Hematopoietic multipotent progenitor cell (in vitro differentiated cells): ENCODE results near the gene FAM43B. TPM values are rescaled to one million over a fixed set of nuclear protein-coding genes. Genes with fewer than 3 reads are reported as not detected.
"Not testable (repeated sequence)": the region's sequence is repeated elsewhere in the genome, so short reads cannot be mapped to it uniquely, and the experiment has no call there.

Experiments
- DNase-seq, 3 donors: peaks; one replicate each; pipeline ENCODE4 v3.0.0-alpha.2; 2011 to 2015; ENCODE audit warnings: low read depth in 2 of 3, low spot score in 2 of 3
- total RNA-seq: library from RNA; depleted of rRNA; stranded (reverse); fragments of >200 nt; gene quantifications from one replicate; pipeline ENCODE4 v1.2.3, GENCODE V29; 2012

The FAM43B gene
- under 0.01 TPM for total RNA-seq

GRCh38 chr1:20551945-20552727 is at the start of gene FAM43B:
TSS of gene FAM43B (plus strand) at chr1:20552573. CDS start at chr1:20552974, 401 bp downstream.
- peak in 2 of 3 donors; percentile 61 to 64 for DNase-seq

DNA sequence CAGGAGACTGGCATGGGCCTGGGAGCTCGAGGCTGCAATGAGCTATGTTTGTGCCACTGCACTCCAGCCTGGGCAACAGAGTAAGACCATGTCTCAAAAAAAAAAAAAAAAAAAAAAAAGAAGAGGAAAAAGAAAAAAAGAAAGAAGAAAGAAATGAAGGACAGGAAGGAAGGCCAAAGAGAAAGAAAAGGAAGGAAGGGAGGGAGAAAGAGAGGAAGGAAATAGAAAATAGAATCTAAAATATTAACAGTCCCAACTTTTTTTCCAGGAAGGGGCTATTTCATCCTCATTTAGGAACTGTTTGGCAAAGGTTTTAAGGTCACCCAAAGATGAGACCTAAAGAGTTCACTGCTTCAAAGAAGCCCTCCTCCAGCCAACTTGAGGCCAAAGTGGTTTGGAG is 46.9 kb upstream of the FAM43B start:
- DNase-seq: no peak

GRCh38 chr1:20507248-20507563 is 45.2 kb upstream of the FAM43B start:
- DNase-seq: no peak

DNA sequence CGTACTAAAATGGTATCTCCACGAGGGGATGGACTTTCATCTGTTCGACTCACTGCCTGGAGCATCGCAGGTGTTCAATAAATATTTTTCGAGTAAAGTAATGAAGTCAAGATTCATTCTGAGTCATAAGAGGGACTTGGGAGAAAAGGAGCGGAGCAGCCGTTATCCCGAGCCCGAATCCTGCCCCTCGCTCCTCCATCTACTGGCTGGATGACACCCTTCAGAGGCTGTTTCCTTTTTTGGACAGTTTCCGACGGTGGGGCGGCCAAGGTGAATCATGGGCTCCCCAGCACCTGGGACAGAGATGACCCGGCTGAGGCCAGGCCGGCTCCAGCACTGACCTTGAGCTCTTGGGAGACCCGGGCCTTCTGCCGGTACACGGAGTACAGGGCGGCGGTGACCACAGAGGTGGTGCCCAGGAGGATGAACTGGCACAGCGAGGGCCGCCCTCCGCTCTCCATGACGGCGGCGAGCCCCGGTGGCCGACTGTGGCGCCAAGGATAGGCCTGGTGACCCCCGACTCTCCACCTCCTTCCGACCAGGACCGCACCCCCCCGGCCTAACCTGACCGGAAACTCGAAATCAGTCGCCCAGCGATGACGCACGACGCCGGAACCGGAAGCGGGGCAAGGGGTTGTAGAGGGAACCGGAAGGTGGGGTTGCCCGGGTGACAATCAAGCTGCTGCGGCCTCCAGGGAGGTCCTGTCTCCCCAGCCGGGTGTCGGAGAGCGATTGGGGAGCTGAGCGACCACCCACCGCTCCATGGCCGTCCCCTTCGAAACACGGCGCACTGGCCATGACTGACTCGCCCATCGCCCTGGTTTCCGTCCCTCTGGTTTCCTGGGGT is 44.6 kb upstream of the FAM43B start, which contains the start of gene MUL1:
MUL1 (minus strand) TSS at position 588 of the 847 bp plus-strand sequence; CDS start at position 461, 127 bp downstream.
- peak; percentile 72 to 96 (median 95) for DNase-seq

DNA sequence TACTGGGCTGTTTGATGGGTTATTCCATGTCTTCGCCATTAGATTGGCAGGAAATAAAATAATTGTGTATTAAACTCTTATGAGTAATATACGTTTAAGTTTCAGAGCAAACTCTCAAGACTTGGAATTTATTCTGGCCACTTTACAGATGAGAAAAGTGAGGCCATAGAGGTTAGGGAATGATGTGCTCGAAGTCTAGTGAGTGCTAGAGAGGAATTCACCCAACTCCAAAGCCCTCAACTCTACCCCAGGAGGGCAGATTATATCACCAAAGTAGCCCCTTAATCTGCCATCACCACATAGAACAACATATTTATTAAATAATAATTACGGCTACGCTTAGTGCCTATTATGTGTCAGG is 44.0 kb upstream of the FAM43B start:
- no peak for DNase-seq

DNA sequence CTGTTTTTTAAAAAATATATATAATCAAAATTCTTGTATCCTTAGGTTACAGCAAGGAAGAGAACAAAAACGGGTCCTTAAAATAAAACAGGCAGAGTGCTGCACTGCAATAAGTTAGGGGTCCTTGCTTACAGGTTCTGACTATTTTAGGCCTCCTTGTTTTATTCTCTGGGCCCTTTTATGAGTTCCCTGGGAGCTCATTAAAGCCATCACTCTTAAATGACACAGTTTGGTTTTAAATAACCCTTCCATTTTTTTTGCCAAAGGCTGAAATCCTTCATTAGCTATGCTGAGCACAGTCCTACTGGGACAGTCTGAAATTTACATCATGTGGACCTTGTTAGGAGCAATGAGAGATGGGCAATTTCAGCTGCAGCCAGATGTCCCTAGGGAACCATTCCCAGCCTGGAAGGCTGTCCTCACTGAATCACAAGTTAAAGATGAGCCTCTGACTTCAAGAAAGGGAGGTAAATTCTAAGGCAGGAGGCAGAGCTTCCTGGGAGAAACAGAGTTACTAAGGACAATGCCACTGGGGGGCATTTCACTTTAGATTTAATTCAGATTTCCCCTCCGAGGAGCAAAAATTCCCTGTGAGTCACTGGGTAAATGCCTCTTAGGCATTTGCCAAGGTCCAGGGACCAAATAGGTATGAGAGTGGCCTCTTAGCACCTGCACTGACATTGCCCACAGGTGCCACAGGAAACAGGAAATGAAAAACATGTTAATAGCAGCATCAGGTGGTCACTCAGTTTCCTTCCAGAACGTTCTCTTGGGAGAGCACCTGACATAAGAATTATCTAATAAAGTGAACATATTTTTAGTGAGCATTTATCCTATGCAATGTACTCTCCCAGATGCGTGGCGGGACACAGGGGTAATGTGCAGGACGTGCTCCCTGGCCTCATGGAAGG is 40.6 kb upstream of the FAM43B start:
- DNase-seq: no peak

DNA sequence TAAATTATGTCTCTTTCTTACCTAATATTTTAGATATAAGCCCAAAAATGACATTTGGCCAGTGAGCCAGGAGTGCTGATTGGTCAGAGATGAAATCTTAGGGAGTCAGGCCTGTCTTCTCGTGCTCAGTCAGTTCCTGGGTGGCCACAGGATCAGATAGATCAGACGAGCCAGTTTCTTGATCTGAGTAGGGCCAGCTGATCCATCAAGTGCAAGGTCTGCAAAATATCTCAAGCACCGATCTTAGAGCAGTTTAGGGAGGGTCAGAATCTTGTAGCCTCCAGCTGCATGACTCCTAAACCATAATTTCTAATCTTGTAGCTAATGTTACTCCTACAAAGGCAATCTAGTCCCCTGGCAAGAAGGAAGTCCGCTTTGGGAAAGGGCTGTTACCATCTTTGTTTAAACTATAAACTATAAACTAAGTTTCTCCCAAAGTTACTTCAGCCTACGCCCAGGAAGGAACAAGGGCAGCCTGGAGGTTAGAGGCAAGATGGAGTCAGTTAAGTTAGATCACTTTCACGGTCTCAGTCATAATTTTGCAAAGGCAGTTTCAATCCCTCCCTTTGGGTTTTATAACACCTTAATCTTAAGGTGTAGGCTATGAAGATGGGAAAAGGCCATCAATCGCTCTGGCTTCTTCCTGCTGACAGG is 32.6 kb upstream of the FAM43B start:
- DNase-seq: not testable (repeated sequence)

DNA sequence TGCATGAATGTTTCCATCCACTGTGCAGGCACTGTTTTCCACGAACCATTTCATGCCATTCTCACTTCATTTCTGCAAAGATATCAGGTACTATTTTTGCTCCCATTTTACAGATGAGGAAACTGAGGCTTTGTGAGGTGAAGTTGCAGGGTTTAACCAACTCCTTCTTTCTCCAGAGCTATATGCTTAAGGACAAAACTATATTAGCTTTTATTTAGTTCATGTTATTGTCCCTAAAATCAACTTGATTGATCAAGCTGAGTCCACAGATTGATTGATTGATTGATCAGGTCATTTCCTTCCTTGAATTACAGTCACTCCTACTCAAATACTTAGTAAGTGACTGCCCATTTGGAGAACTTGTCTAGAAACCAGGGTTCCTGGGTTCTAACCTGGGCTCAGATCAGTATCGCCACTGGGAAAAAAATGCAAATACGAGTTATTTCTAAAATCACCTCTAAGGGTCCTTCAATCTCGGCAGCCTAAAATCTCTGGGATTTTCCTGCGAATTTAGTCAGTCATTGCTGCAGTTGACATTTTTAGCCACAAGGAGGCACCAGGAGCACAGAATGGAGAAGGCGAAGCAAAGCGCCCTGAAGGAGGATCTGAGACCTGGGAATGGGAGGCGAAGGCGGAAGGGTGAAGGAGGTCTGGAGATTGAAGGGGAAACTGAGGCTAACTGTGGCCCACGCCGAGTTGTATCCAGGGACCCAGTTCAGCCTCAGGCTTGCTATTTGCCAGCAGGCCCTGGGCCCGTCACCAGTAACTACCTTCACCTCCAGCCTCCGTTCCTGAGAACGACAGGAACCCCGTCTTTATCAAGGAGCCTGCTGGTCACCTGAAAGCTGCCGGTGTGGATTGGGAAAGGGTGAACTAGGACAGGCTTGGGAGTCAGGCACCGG is 30.2 kb upstream of the FAM43B start:
- DNase-seq: peak; percentile 36 to 81 (median 73)

DNA sequence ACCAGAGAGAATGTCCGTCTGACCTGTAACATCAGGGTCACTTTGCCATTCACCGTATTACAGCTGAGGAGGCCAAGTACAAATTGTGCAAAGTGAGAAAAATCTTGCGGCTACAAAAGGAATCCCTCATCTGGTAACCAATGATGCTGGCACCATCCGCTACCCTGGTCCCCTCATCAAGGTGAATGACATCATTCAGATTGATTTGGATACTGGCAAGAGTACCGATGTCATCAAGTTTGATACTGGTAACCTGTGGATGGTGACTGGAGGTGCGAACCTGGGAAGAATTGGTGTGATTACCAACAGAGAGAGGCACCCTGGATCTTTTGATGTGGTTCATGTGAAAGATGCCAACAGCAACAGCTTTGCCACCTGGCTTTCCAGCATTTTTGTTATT is 26.1 kb upstream of the FAM43B start:
- no peak for DNase-seq

GRCh38 chr1:20528221-20528620 is 24.2 kb upstream of the FAM43B start:
- no peak for DNase-seq

DNA sequence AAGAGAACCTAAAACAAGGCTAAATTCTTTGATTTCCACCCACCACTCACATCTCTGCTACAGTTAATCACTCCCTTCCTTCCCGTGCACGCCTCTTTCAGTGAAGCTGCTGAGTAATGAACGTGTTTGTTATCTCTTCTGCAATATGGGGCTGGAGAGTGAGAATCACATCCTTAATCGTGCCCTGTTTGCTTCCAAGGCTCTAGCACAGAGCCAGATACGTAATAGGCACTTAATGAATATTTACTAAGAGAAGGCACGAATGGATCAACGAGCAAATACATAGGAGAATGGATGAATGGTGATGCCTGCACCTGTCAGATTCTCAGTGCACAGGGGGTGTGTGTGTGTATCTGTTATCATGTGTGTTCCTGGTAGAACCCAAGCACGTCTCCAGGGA is 22.1 kb upstream of the FAM43B start:
- peak in 2 of 3 donors; percentile 66 to 81 for DNase-seq

DNA sequence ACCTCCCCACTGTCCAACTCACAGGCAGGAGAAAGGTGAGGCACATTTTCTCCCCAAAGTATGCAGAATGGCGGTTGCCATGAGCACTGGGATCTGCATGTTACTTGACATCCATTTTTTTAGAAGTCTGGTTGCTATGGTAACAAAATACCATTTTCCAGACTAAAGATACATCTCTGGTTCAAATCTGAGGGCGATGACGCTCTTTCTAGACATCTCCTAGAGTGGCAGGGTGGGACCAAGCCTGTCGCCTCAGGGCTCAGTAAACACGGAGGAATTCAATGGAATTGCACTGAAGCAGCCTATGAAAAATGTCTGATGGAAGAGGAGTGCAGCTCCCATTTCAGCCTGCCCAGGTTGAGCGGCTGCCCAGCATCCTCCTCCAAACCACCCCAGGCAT is 21.5 kb upstream of the FAM43B start:
- peak in 1 of 3 donors; percentile 23 for DNase-seq

- DNase-seq: no peak
Observed at GRCh38 chr1:20533635-20534034, 18.7 kb upstream of the FAM43B start.

DNA sequence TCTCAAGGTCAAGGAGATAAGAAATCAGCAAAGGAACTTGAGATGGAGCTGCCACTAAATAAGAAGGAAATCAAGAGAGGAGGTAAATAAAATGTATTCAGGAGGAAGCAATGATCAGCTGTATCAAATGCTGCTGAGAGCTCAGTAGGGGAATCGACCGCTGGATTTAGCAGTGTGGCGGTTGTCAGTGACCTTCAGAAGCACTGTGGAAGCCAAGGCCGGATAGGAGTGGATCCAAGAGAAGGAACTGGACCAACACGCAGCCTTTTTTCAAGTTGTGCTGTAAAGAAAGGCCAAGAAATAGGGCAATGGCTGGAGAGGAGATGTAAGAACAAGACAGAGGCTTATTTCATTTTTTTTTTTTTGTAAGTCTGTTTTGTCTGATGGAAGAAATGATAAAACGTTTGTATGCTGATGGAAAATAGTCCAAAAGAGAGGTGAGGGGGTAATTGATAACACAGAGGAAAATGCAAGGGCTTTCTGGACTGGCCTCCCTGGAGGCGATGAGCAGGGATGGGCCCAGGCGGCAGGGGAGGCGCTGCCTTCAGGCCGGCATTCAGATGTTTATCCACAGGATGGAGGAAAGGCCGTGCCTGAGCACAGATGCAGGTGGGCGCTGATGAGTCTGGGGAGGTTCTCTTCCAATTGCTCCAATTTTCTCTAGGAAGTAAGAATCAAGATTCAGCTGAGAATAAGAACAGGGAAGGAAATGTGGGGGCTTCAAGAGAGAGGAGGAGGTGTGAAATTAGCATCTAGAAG is 17.5 kb upstream of the FAM43B start:
- no peak for DNase-seq

GRCh38 chr1:20538227-20538626 is 14.1 kb upstream of the FAM43B start:
- no peak for DNase-seq

DNA sequence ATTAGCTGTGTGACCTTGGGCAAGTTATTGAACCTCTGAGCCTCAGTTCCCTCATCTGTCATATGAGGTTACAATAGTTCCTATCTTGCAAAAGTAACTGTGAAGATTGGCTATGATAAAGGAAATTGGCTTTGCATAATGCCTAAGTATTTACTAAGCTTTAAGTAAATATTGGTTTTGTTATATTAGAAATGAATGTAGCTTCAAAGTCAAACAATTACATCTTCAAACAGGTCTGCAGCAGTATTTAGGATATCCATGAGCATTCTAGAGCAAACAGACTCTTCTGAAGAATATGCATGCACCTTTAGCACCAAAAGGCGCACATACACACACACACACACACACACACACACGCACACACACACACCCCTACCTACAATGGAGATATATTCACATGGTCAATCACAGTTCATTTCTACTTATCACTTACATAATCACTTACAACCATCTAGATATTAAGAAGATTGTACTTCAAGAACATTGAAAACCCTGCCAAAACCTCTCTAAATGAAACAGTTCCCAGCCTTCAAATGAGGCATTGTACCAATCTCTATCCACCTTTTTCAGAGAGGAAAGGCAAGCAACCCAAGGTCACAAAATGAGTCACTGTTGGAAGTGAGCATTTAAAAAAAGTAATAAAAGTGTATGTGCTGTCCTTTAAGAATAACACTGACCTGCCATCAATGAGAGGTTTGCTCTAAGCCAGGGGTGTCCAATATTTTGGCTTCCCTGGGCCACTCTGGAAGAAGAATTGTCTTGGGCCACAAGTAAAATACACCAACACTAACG is 13.4 kb upstream of the FAM43B start:
- DNase-seq: no peak

GRCh38 chr1:20540281-20540680 is 12.1 kb upstream of the FAM43B start:
- no peak for DNase-seq

DNA sequence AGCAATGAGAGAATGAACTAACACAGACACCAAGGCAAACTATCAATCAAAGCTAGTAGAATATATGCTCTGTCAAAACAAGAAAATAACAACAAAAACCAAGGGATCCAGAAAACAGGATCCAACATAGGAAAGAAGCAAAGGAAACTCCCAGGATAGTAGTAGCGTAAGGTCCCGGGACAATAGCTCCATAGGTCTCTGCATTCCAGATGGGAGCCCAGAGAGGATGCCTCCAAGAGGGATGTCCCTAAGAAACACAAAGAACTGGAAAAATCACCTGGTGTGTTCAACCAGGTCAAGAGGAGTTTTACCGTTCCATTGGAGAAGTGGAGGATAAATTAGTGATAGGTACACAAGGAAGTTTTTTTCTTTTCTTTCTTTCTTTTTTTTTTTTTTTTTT is 5.7 kb upstream of the FAM43B start:
- DNase-seq: no peak
